Tongue (tissue), 2 donors: ENCODE measurements around the gene TACR1. TPM values are rescaled to one million over a fixed set of nuclear protein-coding genes. Genes with fewer than 3 reads are reported as not detected.

Source experiments
- DNase-seq: peaks from one replicate; pipeline ENCODE4 v3.0.0-alpha.2; 2015
- total RNA-seq: library from RNA; depleted of rRNA; stranded (reverse); fragments of >200 nt; gene quantifications from one replicate; pipeline ENCODE4 v1.2.3, GENCODE V29; 2014

TACR1 gene
- total RNA-seq, 1 donor from 2014 or later = 0.41 TPM

DNA sequence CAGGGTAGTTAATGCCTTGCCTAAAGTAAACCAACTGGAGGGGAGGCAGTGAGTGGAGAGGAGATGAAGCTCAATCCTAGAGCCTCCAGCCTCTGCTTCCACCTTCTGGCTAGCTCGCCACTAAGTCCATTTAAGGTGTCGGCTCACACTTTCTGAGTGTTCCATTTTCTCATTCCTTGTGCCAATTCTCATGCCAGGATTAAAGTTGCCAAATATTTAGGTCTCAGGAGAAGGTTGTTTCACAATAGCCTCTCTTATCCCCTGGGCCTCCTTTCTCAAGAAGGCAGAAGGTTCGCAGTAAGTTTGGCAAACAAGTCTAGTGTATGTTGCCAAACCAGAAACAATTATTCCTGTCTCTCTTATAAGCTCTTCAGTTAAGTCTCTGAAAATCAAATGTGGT lies 57.2 kb downstream of the TACR1 start:
- no peak for DNase-seq

- DNase-seq = no peak
Measured at GRCh38 chr2:75140288-75140687, 59.0 kb downstream of the TACR1 start.

- no peak for DNase-seq
Measured at GRCh38 chr2:75139171-75139570, 60.1 kb downstream of the TACR1 start.

DNA sequence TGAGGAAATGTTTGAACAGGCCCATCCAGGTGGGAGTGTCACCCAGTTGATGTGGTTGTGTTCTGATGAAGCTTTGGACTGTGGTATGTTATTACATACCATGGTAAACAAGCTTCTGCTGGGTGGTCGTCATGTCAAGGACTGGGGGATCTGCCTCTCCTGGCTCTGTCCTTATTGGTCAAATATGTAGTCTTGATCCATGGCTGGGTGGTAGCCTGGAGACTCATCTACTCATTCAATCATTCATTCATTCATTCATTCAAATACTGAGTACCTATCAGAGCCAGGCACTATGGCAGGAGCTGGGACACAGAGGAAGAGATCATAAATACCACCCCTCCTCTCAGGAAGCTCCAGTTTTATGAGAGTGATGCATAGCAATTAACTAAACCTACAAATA lies 60.8 kb downstream of the TACR1 start:
- no peak for DNase-seq

GRCh38 chr2:75135776-75136400 lies 63.4 kb downstream of the TACR1 start:
- no peak for DNase-seq

DNA sequence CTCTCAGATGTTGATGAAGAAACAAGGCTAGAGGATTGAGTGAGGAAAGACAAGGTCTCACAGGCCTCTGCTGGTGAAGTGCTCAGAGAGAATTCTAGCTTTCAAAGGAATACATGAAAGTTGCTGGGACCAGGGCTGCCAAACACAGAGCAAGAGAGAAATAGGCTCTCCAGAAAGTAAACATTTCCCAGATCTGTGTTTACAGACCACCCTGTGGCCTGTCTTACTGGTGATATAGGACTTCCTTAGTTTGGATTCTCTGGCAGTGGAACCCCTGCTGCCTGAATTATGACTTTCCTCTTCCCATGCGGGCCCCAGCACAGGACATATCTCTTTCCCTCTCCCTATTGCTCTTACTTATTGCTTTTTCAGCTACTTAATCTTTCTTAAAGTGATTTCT lies 64.5 kb downstream of the TACR1 start:
- no peak for DNase-seq

DNA sequence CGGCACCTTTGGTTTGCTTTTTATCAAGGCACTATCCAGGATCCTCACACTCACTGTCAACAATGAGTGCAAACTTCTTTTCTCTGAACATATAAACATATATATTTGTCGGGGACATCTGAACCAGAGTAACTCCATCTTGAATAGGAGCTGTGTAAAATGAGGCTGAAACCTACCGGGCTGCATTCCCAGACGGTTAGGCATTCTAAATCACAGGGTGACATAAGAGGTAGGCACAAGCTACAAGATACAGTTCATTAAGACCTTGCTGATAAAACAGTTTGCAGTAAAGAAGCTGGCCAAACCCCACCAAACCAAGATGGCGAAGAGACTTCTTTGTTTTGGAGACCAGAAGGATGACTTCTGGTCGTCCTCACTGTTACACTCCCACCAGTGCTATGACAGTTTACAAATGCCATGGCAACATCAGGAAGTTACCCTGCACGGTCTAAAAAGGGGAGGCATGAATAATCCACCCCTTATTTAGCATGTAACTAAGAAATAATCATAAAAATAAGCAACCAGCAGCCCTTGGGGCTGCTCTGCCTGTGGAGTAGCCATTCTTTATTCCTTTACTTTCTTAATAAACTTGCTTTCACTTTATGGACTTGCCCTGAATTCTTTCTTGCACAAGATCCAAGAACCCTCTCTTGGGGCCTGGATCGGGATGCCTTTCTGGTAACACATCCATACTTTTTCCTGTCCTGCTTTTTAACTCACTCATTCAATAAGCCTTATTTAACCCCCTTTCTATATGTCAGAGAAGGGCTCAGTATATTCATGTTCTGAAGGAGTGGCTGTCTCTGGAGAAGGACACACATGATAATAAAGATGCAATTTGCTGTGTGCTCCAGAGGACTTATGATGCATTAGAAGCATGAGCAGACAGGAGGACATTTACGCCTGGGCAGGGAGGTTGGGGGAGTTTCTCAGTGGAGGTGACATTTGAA lies 65.4 kb downstream of the TACR1 start:
- DNase-seq = no peak

DNA sequence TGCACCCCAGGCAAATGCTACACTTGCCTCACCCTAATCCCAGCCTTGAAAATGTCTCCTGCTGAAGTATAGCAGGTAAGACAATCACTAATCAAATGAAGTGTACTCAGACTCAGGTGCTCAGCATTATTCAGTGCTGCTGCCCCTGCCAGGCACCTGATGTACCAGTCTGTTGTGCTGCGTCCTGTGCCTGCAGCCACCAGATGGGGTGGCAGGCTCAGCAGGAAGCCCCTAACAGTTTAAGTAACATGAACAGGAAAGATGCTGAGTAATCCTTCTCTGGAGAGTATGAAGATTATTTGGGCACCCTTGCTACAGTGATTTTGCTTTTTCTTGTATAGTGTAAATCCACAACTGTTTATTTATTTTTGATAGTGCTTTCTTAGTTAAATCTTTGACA lies 69.1 kb downstream of the TACR1 start:
- no peak for DNase-seq

- DNase-seq = no peak
Measured at GRCh38 chr2:75123876-75124275, 75.4 kb downstream of the TACR1 start.

- DNase-seq = no peak
Measured at GRCh38 chr2:75113231-75113869, 86.0 kb downstream of the TACR1 start.

GRCh38 chr2:75108937-75109482 lies 90.3 kb downstream of the TACR1 start:
- peak; percentile 12 for DNase-seq

GRCh38 chr2:75102011-75102410 lies 97.3 kb downstream of the TACR1 start:
- no peak for DNase-seq

- DNase-seq = no peak
Measured at GRCh38 chr2:75100801-75101151, 98.5 kb downstream of the TACR1 start.

- no peak for DNase-seq
Measured at GRCh38 chr2:75100011-75100800, 99.1 kb downstream of the TACR1 start.

DNA sequence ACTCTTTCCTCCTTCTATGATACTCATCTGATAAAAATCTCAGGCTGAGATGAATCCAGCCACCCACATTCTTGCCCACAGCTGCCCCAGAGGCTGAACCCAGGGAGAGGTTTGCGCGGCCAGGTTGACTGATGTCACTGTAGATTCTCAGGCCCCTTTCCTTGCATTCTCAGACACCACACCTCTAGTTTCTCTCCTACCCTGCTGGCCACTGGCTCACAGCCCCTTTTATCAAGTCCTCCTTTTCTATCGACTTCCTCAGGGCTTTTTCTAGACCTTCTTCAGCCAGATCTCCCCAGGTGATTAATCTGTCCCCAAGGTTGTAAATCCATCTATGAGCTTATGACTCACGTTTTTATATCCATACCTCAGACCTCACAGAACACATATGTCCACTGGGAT lies 99.8 kb downstream of the TACR1 start:
- no peak for DNase-seq

- DNase-seq = peak; percentile 14
Measured at GRCh38 chr2:75098856-75099255, 100.5 kb downstream of the TACR1 start.

- DNase-seq = no peak
Measured at GRCh38 chr2:75097831-75098230, 101.5 kb downstream of the TACR1 start.

DNA sequence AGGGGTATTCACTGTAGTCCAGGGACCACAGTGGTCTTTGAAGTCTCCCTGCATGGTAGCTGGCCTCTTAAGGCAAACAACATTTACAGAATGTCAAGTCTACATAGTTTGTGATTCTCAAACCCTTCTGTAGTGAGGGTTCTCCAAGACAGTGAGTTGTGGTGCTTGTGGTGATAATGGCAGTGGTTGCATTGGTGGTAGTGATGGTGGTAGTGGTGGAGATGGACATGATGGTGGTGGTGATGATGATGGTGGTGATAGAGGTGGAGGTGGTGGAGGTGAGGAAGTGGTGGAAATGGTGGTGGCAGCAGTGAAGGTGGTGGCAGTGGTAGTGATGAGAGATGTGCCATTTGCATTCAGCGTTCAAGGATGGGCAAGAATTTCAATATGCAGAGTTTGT lies 104.9 kb downstream of the TACR1 start:
- no peak for DNase-seq

DNA sequence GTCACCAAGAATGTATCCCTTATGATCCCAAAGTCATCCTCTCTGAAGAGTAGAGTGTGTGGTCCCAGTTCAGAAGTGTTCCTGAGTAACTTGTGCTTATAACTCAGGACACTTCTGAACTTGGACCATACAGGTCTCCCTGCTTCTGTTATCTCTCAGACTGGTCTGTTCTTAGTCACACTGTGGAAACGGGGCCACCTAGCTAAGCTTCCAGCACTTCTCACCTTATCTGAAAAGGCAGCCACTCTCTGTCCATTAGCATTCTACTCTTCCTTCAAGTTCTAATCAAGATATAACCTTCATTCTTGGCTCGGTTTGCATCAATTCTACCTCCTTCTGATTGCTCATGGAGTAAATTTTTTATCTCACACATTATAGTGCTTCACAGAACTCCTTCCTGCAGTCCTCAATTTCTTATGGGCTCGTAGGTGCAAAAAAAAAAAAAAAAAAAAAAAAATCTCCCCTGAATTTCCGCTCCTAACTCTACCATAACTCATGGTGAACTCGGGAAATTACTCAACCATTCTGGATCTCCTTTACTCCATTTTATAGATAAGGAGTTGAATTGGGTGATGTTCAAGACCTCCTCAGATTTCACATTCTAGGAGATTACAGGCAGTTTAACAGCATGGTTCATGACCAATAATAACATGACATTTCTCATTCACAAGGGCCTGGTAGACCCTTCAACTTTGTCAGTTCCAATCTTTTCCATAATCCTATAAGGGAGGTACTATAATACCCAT lies 108.4 kb downstream of the TACR1 start:
- DNase-seq = no peak

DNA sequence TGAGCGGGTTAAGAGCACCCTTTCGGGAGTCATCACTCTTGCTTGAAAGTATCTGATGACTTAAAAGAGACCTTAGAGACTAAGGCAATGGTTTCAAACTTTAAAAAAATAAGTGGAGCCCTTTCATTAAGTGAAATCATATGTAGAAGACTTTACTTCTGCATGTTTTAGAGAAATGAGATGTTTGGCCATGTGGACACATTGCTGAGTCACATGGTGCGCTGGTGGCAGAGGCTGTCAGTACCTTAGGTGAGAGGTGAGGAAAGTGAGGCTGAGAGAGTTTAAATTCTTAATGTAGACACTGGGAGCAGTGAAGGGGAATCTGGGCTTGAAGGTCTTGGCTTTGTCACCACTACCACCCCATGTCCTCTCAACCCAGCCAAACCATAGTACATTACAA lies 109.8 kb downstream of the TACR1 start:
- DNase-seq = no peak

GRCh38 chr2:75088791-75089190 lies 110.5 kb downstream of the TACR1 start:
- no peak for DNase-seq
